Measurements from ENCODE around the gene SH3PXD2A.

DNA sequence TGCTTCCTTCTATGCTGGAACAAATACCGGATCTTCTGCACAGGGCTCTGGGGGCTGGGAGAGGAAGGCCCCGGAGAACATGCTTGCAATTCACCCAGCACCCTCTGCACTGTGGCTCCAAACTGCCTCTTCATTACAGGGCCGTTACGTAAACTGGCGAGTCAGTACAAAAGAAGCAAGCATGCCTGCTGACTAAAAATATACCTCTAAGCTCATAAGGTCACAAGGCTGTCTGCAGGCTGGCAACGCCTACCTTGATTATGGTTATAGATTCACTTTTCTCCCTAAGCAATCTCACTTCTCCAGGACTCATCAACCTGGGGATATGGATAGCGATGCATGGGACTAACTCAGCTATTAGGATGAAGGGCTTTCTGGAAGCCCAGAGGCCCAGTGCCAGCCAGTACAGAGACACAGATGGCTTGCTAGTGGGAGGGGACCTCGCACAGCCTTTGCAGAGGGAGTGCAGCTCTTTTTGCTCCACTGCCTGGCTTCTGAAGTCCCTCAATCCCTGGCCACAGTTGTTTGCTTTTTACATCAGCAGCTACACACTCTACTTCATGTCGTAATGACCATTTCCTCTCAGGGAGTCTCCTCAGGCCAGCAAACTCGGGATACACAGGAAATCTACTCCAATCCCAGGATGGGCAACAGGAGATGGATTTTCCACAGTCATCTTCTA, 96.1 kb downstream of the SH3PXD2A start:
- TF ChIP-seq POLR2A (IDR thresholded peaks at IDR 0.05; ENCODE audit: low read length) (no peak), GATA1 (IDR thresholded peaks at IDR 0.05; ENCODE audit: low read depth, low read length) (no peak)
